HCT116 (cell line): Measurements from ENCODE around the gene DUOXA1.

Experiments
- EZH2 ChIP-seq: fragments of 200-600 bp; sonication (generic); IDR thresholded peaks from 2 replicates; pipeline ENCODE4 v1.6.1; 2017; ENCODE audit warnings: antibody characterized with exemption, mixed run types
- POLR2A ChIP-seq: IDR thresholded peaks from 2 replicates; pipeline ENCODE4 v1.7.0; 2011; ENCODE audit warnings: borderline replicate concordance; ENCODE audit not compliant: insufficient read depth, insufficient read length; ENCODE audit errors: extremely low read depth

- no peak for TF ChIP-seq EZH2
- TF ChIP-seq POLR2A: no peak
Observed at GRCh38 chr15:45133561-45133920, 3.9 kb upstream of the DUOXA1 start.
